ENCODE data around the gene FOXRED1.
A peak's percentile ranks its signal among the peaks of the same experiment; 100 is the strongest.

FOXRED1 gene

DNA sequence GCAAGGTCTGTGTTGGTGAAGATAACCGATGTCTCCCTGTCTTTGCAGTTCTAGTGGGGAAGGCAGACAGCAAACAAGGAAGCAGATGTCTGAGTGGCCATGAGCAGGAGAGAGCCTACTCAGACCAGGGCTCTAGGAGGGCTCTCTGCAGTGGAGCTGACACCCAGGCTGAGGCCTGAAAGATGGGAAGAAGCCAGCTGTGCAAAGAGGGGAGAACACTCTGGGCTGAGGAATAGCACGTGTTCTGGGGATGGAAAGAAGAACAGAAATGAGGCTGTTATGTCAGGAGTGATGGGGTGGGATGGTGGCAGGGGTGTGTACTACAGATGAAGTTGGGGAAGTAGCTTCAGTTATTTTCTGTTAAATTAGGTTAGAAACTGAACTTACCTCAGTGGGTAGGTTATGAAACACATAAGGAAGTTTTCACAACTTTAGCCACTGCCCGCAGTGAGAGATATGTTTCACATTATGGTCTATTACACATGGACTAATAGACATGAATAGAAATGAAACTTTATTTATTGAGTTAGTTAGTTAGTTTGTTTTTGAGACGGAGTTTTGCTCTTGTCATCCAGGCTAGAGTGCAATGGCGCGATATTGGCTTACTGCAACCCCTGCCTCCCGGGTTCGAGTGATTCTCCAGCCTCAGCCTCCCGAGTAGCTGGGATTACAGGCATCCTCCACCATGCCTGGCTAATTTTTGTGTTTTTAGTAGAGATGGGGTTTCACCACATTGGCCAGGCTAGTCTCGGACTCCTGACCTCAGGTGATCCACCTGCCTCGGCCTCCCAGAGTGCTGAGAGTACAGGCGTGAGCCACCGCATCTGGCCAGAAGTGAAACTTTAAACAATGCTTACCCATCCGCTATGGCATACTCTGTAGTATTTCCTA is 42.7 kb downstream of the FOXRED1 start:
- DNase-seq: no peak

DNA sequence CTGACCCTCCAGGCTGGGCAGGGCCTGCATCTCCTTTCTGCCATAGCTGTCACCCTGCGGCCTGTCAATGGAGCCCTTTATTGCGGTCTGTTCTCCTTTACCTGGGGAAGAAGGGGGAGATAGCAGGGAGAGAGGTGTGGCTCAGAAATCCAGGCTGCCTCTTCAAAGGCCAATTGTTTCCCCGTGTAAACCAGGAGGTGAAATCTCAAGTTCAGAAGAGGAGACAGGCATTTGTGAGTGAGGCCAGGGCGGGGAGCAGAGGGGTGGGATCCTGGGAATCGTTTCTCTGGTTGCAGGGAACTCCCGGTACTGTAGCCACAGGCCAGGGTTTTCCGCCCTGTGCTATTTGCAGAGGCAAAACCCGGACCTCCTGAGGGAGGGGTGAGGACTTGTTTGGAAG is 44.0 kb downstream of the FOXRED1 start:
- no peak for DNase-seq

DNA sequence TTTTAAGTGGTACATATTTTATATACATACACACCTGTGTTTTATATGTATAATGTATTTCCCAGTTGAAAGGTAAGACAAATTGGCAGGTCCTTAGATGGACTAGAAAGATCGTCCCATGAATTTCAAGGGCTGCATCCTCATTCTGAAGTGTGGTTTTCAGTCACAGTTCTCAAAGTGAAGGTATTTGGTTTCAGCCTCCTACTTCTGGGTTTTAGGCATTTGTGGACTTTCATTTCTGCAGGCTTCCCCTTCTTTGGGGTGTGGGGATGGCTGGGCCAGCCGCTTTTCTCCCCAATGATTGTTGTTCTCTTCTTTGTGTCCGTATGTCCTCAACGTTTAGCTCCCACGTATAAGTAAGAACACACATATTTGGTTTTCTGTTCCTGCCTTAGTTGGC is 44.9 kb downstream of the FOXRED1 start:
- no peak for DNase-seq

DNA sequence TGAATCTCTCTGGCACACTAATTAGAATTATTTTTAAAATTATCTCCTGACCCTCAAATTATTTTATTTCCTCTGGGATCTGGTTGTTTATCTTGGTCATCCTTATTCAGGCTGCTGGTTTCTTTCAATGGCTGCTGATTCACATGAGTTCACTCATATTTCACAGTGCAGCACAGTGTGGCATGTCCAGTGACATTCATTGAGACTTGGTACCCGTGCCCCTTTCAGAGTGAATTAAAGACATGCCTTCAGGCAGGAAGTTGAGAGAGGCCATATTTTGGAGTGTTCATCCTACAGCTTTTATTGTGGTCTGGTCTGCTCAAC is 48.4 kb downstream of the FOXRED1 start:
- no peak for DNase-seq

DNA sequence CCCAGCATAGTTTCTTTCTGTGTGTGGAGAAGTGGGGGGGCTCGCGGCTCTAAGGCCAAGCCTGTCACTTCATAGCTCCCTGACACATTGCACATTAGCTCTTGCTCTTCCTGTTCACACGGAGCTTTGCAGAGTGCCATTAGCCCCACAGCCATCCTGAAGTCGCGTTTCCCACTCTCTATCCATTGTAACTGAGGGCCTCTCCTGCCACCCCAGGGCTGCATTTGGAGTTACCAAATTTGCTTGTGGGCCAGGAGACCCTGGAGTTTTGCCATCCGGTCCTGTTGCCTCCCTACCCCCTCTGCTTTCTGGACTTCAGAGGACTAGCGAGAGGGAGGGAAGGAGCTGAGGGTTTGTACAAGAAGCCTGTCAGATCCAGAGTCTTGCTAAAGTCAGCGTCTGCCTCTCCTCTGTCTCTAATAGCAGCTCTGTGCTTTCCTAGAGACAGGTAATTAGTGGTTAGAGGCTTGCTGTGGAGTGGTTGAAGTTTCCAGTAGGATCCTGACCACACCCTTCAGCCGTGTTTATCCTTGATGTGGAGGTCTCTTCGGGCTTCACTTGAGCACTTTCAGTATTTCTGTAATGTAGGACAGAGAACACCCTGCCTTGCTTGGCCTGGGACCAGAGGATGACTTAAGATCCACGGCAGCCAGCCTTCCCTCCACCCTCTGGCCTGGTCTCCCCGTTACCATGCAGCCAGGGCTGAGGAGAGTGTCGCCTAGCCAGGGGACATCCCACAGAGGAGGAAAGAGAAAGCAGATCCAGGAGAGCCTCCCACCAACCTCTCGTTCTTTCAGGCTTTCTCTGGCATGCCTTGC is 49.0 kb downstream of the FOXRED1 start:
- peak in 12 of 56 donors; percentile 4 to 29 (median 19) for DNase-seq

DNA sequence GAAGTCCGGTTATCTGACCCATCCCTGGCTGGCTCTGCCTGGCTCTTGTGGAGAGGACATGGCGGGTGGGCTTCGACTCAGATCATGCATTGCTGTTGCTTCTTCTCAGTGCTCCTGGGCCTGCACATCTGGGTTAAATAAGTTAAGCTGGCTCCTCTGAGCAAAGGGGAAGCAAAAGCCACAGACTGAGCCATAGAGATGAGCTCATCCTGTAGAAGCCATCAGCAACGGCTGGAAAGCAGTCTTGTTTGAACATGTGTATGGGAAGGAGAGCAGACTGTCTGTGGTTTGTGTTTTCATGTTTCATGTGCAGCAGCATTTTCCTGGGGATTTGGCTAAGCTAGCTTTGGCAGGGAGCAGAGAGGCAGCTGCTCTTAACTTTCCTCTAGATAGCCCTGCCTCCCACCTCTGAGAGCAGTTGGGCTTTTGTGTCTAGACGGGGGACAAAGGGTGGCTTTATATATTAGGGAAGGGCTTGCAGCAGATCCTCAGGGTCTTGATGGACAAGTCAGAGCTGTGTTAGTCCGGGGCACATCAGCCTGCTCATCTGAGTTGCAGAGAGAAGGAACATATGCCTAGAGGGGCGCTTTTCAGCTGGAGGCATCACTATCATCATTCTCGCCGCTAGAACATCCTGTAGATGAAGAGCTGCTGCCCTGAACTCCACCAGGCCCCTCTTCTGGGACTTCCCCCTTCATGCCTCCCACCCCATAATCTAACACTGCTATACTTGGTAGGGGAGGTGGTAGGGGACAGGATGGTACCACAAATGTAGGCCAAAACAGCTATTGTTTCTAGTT is 49.8 kb downstream of the FOXRED1 start:
- peak in 6 of 56 donors; percentile 11 to 41 (median 27) for DNase-seq

DNA sequence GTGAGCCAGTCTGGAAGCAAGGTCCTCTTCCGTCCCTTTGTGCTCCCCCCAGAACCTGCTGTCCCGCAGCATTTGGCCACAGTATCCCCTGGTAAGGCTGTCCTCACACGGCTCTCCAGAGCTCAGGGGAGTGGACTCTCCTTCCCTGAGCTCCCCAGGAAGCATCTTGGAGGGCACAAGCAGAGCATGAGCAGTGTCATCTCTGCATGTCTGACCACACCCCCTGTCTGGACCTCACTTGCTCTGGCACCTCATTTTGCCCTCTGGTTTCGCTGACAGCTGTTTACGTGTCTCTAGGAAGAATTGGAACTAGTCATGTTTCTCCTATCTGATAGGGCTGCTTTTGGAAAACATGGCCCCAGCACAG is 50.4 kb downstream of the FOXRED1 start:
- DNase-seq: no peak

DNA sequence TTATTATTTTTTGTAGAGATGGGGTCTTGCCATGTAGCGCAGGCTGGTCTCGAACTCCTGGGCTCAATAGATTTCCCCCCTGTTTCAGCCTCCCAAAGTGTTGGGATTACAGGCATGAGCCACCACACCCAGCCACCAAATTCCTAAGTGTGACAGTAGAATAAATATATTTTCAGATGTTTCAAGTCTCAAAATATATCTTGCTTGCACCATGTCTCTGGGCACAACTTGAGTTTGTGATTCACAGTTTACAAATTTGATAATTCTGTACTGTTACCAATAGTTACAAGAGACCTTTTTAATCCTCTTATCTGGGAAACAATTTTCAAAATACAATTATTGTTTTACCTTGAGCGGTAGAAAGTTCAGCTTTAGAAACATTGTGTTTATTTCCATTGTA is 54.0 kb downstream of the FOXRED1 start:
- no peak for DNase-seq

DNA sequence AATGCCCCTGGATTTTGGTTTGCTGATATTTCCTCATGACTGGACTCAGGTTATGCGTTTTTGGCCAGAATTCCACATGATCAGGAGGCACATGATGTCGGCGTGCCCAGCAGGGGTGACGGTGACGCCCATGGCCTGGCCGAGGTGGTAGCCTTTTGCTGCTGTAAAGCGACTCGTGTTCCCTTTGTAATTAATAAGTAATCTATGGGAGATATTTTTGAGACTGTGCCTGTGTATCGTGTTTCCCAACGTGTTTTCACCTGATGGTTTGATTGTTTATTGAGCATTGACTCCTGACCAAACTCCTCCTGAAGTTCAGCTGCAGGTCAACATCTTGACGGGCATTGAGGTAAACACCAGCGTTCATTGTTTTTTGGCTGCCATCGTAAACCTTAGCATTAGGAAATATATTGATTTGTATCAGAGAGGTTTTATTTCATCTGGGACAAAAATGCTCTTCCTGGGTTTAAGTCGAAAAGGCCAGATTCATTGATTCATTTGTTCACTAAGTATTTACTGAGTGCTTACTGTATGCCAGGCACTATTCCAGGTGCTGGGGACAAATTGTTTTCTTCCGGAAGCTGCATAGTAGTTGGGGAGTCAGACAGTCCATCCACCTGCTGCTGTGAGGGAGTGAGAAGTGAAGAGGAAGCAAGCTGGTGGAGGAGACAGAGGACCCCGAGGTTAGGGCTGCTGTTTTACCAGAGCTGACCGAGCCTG is 58.5 kb downstream of the FOXRED1 start:
- no peak for DNase-seq

Data from amygdala (tissue), 56 donors.